ENCODE data around the gene PIK3C2G.

- peak; percentile 72 for TF ChIP-seq CTCF (conservative IDR thresholded peaks at IDR 0.05; ENCODE audit: low read depth, low read length)
- TF ChIP-seq EZH2 (IDR thresholded peaks at IDR 0.05; ENCODE audit: low read length, unreplicated experiment), result no peak
- TF ChIP-seq EZH2phosphoT487 (IDR thresholded peaks at IDR 0.05; ENCODE audit: borderline replicate concordance, low read length), result no peak
Measured at GRCh38 chr12:18250313-18250916, 10.9 kb upstream of the PIK3C2G start.

All from PC-3 (cell line).